ENCODE data around the gene ZCCHC17.
"Not testable (repeated sequence)": the region's sequence is repeated elsewhere in the genome, so short reads cannot be mapped to it uniquely, and the experiment has no call there.

Gene ZCCHC17

GRCh38 chr1:31296486-31297276, at the start of gene ZCCHC17, which contains the start of gene SNRNP40:
ZCCHC17 (plus strand) TSS chr1:31297032; CDS start chr1:31310099, 13,067 bp downstream.
SNRNP40 (minus strand) TSS chr1:31296788; CDS start chr1:31296751, 37 bp downstream.
- DNase-seq: peak; percentile 98

- DNase-seq: no peak
These were observed 48.6 kb upstream of the ZCCHC17 start for GRCh38 chr1:31248276-31248675.

- no peak for DNase-seq
These were observed 47.0 kb upstream of the ZCCHC17 start for GRCh38 chr1:31249854-31250253.

GRCh38 chr1:31257213-31257612, 39.6 kb upstream of the ZCCHC17 start:
- DNase-seq: no peak

GRCh38 chr1:31258581-31258980, 38.3 kb upstream of the ZCCHC17 start:
- DNase-seq: no peak

GRCh38 chr1:31259746-31260145, 37.1 kb upstream of the ZCCHC17 start:
- DNase-seq: no peak

GRCh38 chr1:31261916-31262315, 34.9 kb upstream of the ZCCHC17 start:
- no peak for DNase-seq

GRCh38 chr1:31262393-31262792, 34.4 kb upstream of the ZCCHC17 start:
- DNase-seq: not testable (repeated sequence)

GRCh38 chr1:31263408-31263807, 33.4 kb upstream of the ZCCHC17 start:
- no peak for DNase-seq

- no peak for DNase-seq
These were observed 31.9 kb upstream of the ZCCHC17 start for GRCh38 chr1:31264790-31265386.

- DNase-seq: no peak
These were observed 30.3 kb upstream of the ZCCHC17 start for GRCh38 chr1:31266547-31266946.

GRCh38 chr1:31272369-31272768, 24.5 kb upstream of the ZCCHC17 start:
- no peak for DNase-seq

GRCh38 chr1:31273619-31274018, 23.2 kb upstream of the ZCCHC17 start:
- no peak for DNase-seq

- DNase-seq: not testable (repeated sequence)
These were observed 14.4 kb upstream of the ZCCHC17 start for GRCh38 chr1:31282426-31282825.

- DNase-seq: not testable (repeated sequence)
These were observed 9.0 kb upstream of the ZCCHC17 start for GRCh38 chr1:31287791-31288190.

GRCh38 chr1:31289021-31289420, 7.8 kb upstream of the ZCCHC17 start:
- DNase-seq: no peak

- no peak for DNase-seq
These were observed 852 bp upstream of the ZCCHC17 start for GRCh38 chr1:31295874-31296485.

GRCh38 chr1:31297277-31298247, 730 bp downstream of the ZCCHC17 start:
- DNase-seq: no peak

- no peak for DNase-seq
These were observed 2.5 kb downstream of the ZCCHC17 start for GRCh38 chr1:31299365-31299764.

GRCh38 chr1:31300193-31300592, 3.4 kb downstream of the ZCCHC17 start:
- no peak for DNase-seq

GRCh38 chr1:31302709-31303441, 6.0 kb downstream of the ZCCHC17 start:
- DNase-seq: no peak

GRCh38 chr1:31306278-31306677, 9.4 kb downstream of the ZCCHC17 start:
- DNase-seq: no peak

Data from NCI-H2029 (cell line).